Progenitor cell of endocrine pancreas (in vitro differentiated cells): ENCODE results near the gene MYO18A. TPM values are rescaled to one million over a fixed set of nuclear protein-coding genes. Genes with fewer than 3 reads are reported as not detected.
"Not testable (repeated sequence)": the region's sequence is repeated elsewhere in the genome, so short reads cannot be mapped to it uniquely, and the experiment has no call there.

Experiments
- DNase-seq: peaks from one replicate; pipeline ENCODE4 v3.0.0; 2021; ENCODE audit warnings: low spot score; ENCODE audit not compliant: unreplicated experiment
- H3K27ac Mint-ChIP-seq: 2 replicates; pipeline ENCODE4 v1.8.0; 2021; ENCODE audit warnings: mild to moderate bottlenecking, moderate library complexity, mixed read lengths
- H3K27me3 Mint-ChIP-seq: 2 replicates; pipeline ENCODE4 v1.8.0; 2021; ENCODE audit warnings: mixed read lengths
- H3K36me3 Mint-ChIP-seq: 2 replicates; pipeline ENCODE4 v1.8.0; 2022; ENCODE audit warnings: mixed read lengths; ENCODE audit not compliant: insufficient read depth
- H3K4me1 Mint-ChIP-seq: 2 replicates; pipeline ENCODE4 v1.8.0; 2021; ENCODE audit warnings: low read depth, mixed read lengths
- H3K4me3 Mint-ChIP-seq: 2 replicates; pipeline ENCODE4 v1.8.0; 2021; ENCODE audit warnings: low read depth, mild to moderate bottlenecking, moderate library complexity, mixed read lengths
- H3K9me3 Mint-ChIP-seq: 2 replicates; pipeline ENCODE4 v1.8.0; 2021; ENCODE audit warnings: low read depth, mixed read lengths
- total RNA-seq: library from RNA; stranded (reverse); gene quantifications from 2 replicates; pipeline ENCODE4 v1.2.1, GENCODE V29; 2021
- TF ChIP-seq, protein P1 (sequence below): fragments of 200-600 bp; sonication (generic); IDR thresholded peaks from one replicate; pipeline ENCODE4 v1.5.0; 2021; ENCODE audit warnings: antibody characterized with exemption, mild to moderate bottlenecking; ENCODE audit not compliant: unreplicated experiment

Gene MYO18A
- total RNA-seq, 1 donor from 2014 or later = 75.7 TPM

DNA sequence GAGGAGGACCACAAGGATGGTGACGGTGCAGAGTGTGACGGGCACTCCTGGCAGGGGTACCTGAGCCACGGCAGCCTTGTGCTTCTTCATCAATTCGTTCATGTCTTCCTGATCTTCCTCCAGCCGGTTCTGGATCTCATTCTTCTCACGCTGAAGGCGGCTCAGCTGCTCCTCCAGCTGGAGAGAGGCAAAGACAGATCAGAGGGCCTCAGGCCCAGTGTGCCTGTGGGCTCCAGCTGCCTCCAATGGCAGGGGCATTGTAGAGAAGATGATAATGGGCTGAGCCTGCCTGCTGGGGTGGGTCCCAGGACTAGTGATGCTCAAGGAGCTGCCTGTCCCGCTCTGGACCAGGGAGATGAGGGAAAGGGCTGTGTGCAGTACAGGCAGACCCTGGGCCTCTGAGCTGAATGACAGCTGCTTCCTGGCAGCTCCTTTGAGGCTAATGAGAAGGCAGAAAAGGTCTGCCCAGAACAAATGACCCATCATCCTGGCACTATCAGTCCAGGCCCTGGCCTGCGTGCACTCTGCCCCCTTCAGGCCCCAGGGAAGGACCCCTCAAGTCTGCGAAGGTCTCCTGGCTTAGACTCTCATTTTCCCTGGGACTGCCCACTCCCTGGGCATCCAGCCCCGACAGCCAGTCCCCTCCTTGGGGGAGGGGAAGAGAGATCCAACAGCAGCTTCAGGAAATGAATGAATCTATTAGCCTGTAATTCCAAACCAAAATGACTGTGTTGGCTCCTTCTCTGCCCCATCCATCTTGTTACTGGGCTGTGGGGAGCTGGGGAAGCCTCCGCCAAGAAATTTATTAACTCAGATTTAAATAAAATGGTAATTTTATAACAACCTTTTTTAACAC lies 89.2 kb downstream of the MYO18A start:
- no peak overlapping the region for H3K27ac Mint-ChIP-seq
- H3K27me3 Mint-ChIP-seq = no peaks in the 10 kb centered on the region
- H3K4me1 Mint-ChIP-seq = peaks cover 10% of the 10 kb centered on the region
- no peak for DNase-seq
- H3K36me3 Mint-ChIP-seq = peaks cover 15% of the 10 kb centered on the region
- H3K4me3 Mint-ChIP-seq = no peak overlapping the region
- no peaks in the 10 kb centered on the region for H3K9me3 Mint-ChIP-seq
- TF ChIP-seq, protein P1, sequence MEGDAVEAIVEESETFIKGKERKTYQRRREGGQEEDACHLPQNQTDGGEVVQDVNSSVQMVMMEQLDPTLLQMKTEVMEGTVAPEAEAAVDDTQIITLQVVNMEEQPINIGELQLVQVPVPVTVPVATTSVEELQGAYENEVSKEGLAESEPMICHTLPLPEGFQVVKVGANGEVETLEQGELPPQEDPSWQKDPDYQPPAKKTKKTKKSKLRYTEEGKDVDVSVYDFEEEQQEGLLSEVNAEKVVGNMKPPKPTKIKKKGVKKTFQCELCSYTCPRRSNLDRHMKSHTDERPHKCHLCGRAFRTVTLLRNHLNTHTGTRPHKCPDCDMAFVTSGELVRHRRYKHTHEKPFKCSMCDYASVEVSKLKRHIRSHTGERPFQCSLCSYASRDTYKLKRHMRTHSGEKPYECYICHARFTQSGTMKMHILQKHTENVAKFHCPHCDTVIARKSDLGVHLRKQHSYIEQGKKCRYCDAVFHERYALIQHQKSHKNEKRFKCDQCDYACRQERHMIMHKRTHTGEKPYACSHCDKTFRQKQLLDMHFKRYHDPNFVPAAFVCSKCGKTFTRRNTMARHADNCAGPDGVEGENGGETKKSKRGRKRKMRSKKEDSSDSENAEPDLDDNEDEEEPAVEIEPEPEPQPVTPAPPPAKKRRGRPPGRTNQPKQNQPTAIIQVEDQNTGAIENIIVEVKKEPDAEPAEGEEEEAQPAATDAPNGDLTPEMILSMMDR = no peak

DNA sequence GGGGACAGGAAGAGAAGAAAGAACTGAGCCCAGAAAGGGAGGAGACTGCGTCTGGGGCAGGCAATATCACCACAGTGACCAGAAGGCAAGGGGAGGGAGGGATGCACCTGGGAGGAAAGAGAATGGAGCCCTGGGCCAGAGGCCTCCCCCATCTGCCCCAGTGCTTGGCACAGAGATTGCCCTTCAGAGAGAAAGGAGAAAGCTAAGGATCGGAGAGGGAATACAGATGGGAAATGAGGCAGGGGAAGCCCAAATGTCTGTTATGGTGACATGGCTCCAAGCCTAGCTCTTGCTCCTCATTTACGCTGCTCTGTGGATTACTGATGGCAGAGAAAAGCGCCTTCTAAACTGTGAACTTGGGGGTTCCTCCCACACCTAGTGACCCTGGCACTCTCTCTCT lies 90.1 kb downstream of the MYO18A start:
- Mint-ChIP-seq H3K36me3 (peaks cover 17% of the 10 kb centered on the region), H3K9me3 (no peaks in the 10 kb centered on the region), H3K27me3 (no peaks in the 10 kb centered on the region), H3K27ac (peak overlapping the region; percentile 69), H3K4me3 (no peak overlapping the region), H3K4me1 (peaks cover 13% of the 10 kb centered on the region)
- DNase-seq = no peak
- TF ChIP-seq, protein P1 = no peak

- Mint-ChIP-seq H3K4me1 (peaks cover 18% of the 10 kb centered on the region), H3K9me3 (no peaks in the 10 kb centered on the region), H3K4me3 (no peak overlapping the region), H3K36me3 (peaks cover 17% of the 10 kb centered on the region), H3K27ac (no peak overlapping the region), H3K27me3 (no peaks in the 10 kb centered on the region)
- TF ChIP-seq, protein P1 = no peak
- DNase-seq = no peak
Measured at GRCh38 chr17:29089601-29090044, 90.6 kb downstream of the MYO18A start.

GRCh38 chr17:29088782-29089181 lies 91.4 kb downstream of the MYO18A start:
- H3K9me3 Mint-ChIP-seq, DNase-seq, H3K4me3 Mint-ChIP-seq, H3K27me3 Mint-ChIP-seq, H3K27ac Mint-ChIP-seq: not testable (repeated sequence)
- Mint-ChIP-seq H3K36me3 (peaks cover 17% of the 10 kb centered on the region), H3K4me1 (peaks cover 27% of the 10 kb centered on the region)

DNA sequence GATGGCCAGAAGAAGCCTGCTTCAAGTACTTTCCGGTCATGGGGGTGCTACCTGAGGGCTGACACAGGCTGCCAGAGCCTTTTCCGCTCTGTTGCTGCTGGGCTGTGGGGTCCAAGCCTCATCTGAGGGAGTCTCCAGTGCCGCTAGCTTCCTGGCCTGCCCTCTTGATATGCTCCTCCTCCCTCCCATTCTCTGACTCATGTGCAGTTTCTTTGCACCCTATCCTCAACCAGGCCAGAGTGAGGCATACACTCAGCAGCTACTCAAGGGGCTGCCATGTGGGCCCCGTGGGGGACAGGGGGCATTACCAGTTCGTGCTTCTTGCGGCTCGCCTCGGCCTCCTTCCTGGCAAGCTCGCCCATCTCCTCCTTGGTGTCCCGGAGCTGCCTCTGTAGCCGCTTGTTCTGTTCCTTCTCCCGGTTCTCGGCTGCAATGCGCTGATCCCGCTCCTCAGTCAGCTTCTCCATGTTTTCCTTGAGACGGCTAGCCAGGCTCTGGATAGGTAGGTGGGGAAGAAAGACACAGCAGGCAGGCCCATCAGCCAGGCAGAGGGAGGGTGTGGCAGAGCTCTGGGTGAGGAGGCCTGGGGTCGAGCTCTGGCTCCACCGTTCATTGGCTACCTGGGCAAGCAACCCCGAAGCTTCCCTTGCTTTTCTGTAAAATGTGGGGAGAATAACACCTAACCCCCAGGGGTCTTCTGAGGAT lies 93.4 kb downstream of the MYO18A start:
- TF ChIP-seq, protein P1 = no peak
- H3K27ac Mint-ChIP-seq = no peak overlapping the region
- no peak overlapping the region for H3K4me3 Mint-ChIP-seq
- DNase-seq = no peak
- H3K4me1 Mint-ChIP-seq = peaks cover 24% of the 10 kb centered on the region
- no peaks in the 10 kb centered on the region for H3K9me3 Mint-ChIP-seq
- peaks cover 15% of the 10 kb centered on the region for H3K36me3 Mint-ChIP-seq
- H3K27me3 Mint-ChIP-seq = no peaks in the 10 kb centered on the region
